Activated CD4-positive, alpha-beta memory T cell treated with anti-CD3 and anti-CD28 coated beads, Interleukin-2, amount 10 ng/mL, durations not matched to agents 7 days and 5 days (primary cell): Measurements from ENCODE around the gene ARIH2. TPM values are rescaled to one million over a fixed set of nuclear protein-coding genes. Genes with fewer than 3 reads are reported as not detected.

Source experiments
- CTCF ChIA-PET: fragments of 350-600 bp; sonication (Branson Sonifier 250); formaldehyde crosslinking; loops from one replicate; lab custom pipeline; 2021; ENCODE audit warnings: antibody characterized with exemption, inconsistent platforms; lab: Charles Lee
- POLR2A ChIA-PET: fragments of 350-600 bp; sonication (Branson Sonifier 250); formaldehyde crosslinking; loops from one replicate; lab custom pipeline; 2021; ENCODE audit warnings: antibody characterized with exemption; lab: Charles Lee
- DNase-seq: peaks from one replicate; pipeline ENCODE4 v3.0.0-alpha.2; 2020
- H3K27ac Mint-ChIP-seq: one replicate; pipeline ENCODE4 v1.8.0; 2021; ENCODE audit warnings: mild to moderate bottlenecking, mixed read lengths
- H3K27me3 Mint-ChIP-seq: one replicate; pipeline ENCODE4 v1.8.0; 2021; ENCODE audit warnings: mixed read lengths
- H3K36me3 Mint-ChIP-seq: one replicate; pipeline ENCODE4 v1.8.0; 2021; ENCODE audit warnings: low read depth, mixed read lengths
- H3K4me1 Mint-ChIP-seq: one replicate; pipeline ENCODE4 v1.8.0; 2021; ENCODE audit warnings: mixed read lengths
- H3K4me3 Mint-ChIP-seq: one replicate; pipeline ENCODE4 v1.8.0; 2021; ENCODE audit warnings: mild to moderate bottlenecking, mixed read lengths
- H3K9me3 Mint-ChIP-seq: one replicate; pipeline ENCODE4 v1.8.0; 2021; ENCODE audit warnings: mixed read lengths
- total RNA-seq, 2 experiments: library from RNA; stranded (reverse); gene quantifications; one replicate each; pipeline ENCODE4 v1.2.3, GENCODE V29; 2021

Gene ARIH2
- total RNA-seq, 2 experiments from 2014 or later, result 100 TPM

- Mint-ChIP-seq H3K9me3 (no peaks in the 10 kb centered on the region), H3K27me3 (no peaks in the 10 kb centered on the region), H3K27ac (peak overlapping the region; percentile 62), H3K4me3 (peak overlapping the region; percentile 98), H3K4me1 (peaks cover 40% of the 10 kb centered on the region), H3K36me3 (peaks cover 36% of the 10 kb centered on the region)
- POLR2A ChIA-PET, result interaction anchor here (0.9 to 15.9 kb wide), 8 partner anchors 9 to 411 kb away, joined by 3 to 309 read pairs (median 8); partner anchors contain the start of genes IMPDH2, NICN1, P4HTM and PRKAR2A
- CTCF ChIA-PET, result interaction anchor here (0.5 to 9.4 kb wide), 7 partner anchors 9 to 581 kb away, joined by 3 to 117 read pairs (median 6); partner anchors contain the start of genes IMPDH2, P4HTM, QRICH1 and WDR6
- no peak for DNase-seq
Measured at GRCh38 chr3:49017229-49017970, 98.8 kb downstream of the ARIH2 start.

GRCh38 chr3:49017971-49018706, 99.5 kb downstream of the ARIH2 start, which contains the start of gene DALRD3:
Gene DALRD3, minus strand, starts transcription at chr3:49018580. Its CDS starts 16 bp downstream, at chr3:49018564.
- peak; percentile 70 for DNase-seq
- CTCF ChIA-PET, result interaction anchor here (0.5 to 9.4 kb wide), 7 partner anchors 9 to 98 kb away, joined by 3 to 117 read pairs (median 6); partner anchors contain the start of genes IMPDH2, P4HTM, QRICH1 and WDR6
- peak within 1 kb of the TSS; percentile 98 for H3K27ac Mint-ChIP-seq
- peaks cover 44% of the 10 kb centered on the region for H3K4me1 Mint-ChIP-seq
- H3K4me3 Mint-ChIP-seq, result peak within 1 kb of the TSS; percentile 98
- H3K27me3 Mint-ChIP-seq, result no peaks in the 10 kb centered on the region
- peaks cover 39% of the 10 kb centered on the region for H3K36me3 Mint-ChIP-seq
- POLR2A ChIA-PET, result interaction anchor here (1.1 to 15.9 kb wide), 9 partner anchors 8 to 301 kb away, joined by 3 to 309 read pairs (median 12); partner anchors contain the start of genes IMPDH2, IP6K2, P4HTM and PRKAR2A
- H3K9me3 Mint-ChIP-seq, result no peaks in the 10 kb centered on the region

DNA sequence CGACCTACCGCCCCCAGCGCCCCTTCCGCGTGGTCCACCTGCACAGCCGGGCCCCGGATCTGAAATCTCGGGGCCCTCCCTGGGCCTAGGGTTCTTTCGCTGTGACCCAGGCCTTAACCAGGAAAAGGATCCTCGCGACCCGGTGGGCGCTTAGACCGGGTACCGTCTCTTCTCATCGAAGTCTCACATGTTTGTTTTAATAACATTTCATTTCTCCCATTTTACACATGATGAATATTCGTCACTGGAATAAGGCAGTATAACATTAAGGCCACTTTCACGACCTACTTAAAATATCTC, 100.0 kb downstream of the ARIH2 start:
- POLR2A ChIA-PET, result interaction anchor here (1.9 to 15.9 kb wide), 5 partner anchors 10 to 301 kb away, joined by 4 to 309 read pairs (median 99); partner anchors contain the start of genes IMPDH2, IP6K2, P4HTM and QRICH1
- peaks cover 38% of the 10 kb centered on the region for H3K36me3 Mint-ChIP-seq
- peak overlapping the region; percentile 98 for H3K27ac Mint-ChIP-seq
- peaks cover 47% of the 10 kb centered on the region for H3K4me1 Mint-ChIP-seq
- H3K9me3 Mint-ChIP-seq, result no peaks in the 10 kb centered on the region
- no peak for DNase-seq
- H3K27me3 Mint-ChIP-seq, result no peaks in the 10 kb centered on the region
- H3K4me3 Mint-ChIP-seq, result peak overlapping the region; percentile 98
- CTCF ChIA-PET, result interaction anchor here (1.0 to 9.4 kb wide), 5 partner anchors 11 to 75 kb away, joined by 3 to 117 read pairs (median 7); partner anchors contain the start of genes IMPDH2, P4HTM, QRICH1 and WDR6

DNA sequence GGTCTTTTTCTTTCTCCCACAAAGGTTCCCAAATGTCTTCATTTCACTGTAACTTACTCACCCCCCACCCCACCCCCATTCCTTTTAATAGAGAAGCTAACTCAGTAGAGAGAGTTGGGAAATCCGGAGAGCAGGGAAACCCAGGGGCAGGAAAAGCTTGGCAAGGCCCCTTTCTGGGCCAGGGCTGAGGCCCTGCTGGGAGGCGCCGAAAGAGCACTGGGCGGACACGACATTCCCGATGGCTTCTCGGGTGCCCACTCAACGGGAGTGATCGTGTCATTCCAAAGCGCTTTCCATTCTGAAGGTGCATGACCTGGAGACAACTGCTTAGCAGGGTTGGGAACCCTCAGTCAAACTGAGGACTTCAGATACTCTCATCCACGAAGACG, 101.3 kb downstream of the ARIH2 start:
- H3K4me1 Mint-ChIP-seq, result peaks cover 56% of the 10 kb centered on the region
- no peak for DNase-seq
- H3K27ac Mint-ChIP-seq, result peak overlapping the region; percentile 98
- no peaks in the 10 kb centered on the region for H3K27me3 Mint-ChIP-seq
- peak overlapping the region; percentile 98 for H3K4me3 Mint-ChIP-seq
- CTCF ChIA-PET, result interaction anchor here (0.6 to 9.4 kb wide), 5 partner anchors 9 to 334 kb away, joined by 3 to 117 read pairs (median 7); partner anchors contain the start of genes IMPDH2, P4HTM and WDR6
- H3K36me3 Mint-ChIP-seq, result peaks cover 44% of the 10 kb centered on the region
- POLR2A ChIA-PET, result interaction anchor here (1.0 to 15.9 kb wide), 18 partner anchors 8 to 396 kb away, joined by 3 to 309 read pairs (median 10); partner anchors contain the start of genes ARIH2, CELSR3, IMPDH2 and IP6K2
- no peaks in the 10 kb centered on the region for H3K9me3 Mint-ChIP-seq

- Mint-ChIP-seq H3K27me3 (no peaks in the 10 kb centered on the region), H3K4me1 (peaks cover 59% of the 10 kb centered on the region), H3K27ac (peak overlapping the region; percentile 98), H3K36me3 (peaks cover 44% of the 10 kb centered on the region), H3K4me3 (peak overlapping the region; percentile 98), H3K9me3 (no peaks in the 10 kb centered on the region)
- ChIA-PET CTCF (interaction anchor here (0.6 to 9.4 kb wide), 10 partner anchors 7 to 334 kb away, joined by 3 to 117 read pairs (median 6); partner anchors contain the start of genes IMPDH2, P4HTM, USP19 and WDR6), POLR2A (interaction anchor here (0.6 to 15.9 kb wide), 31 partner anchors 8 to 584 kb away, joined by 3 to 309 read pairs (median 7); partner anchors contain the start of genes ARIH2, CELSR3, IMPDH2 and IP6K2)
- peak; percentile 57 for DNase-seq
Measured at GRCh38 chr3:49020330-49021212, 101.9 kb downstream of the ARIH2 start.

DNA sequence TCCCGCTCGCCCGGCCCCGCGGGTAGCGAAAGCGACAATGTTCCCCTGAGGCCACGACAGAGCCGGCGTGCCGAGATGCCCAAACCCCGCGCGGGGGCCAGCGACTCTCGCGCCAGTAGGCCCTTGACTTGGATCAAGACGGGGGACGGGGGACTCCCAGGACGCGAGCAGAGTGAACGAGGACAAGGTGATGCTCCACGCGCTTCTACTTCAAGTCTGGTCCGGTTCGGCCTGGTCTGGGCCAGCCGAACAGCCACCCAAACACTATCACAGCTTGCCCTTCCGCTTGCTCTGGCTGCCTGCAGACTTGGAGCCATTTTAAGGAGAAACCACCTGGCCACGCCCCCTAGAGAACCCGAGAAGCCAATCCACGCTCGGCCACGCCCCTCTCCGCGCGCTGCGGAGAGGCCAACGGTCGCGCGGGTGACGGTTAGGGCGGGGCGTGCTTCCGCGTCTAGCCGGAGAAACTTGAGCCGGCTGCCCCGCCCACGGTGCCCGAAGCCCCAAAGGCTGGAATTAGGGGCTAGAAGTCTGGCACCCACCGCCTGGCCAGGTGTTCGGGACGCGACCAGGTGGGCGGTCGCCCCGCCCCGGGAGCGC, 102.7 kb downstream of the ARIH2 start:
- POLR2A ChIA-PET, result interaction anchor here (0.6 to 15.9 kb wide), 37 partner anchors 7 to 585 kb away, joined by 3 to 309 read pairs (median 7); partner anchors contain the start of genes ARIH2, CCDC51, CELSR3 and DAG1
- no peaks in the 10 kb centered on the region for H3K27me3 Mint-ChIP-seq
- peak; percentile 99 for DNase-seq
- H3K27ac Mint-ChIP-seq, result peak overlapping the region; percentile 98
- H3K36me3 Mint-ChIP-seq, result peaks cover 44% of the 10 kb centered on the region
- peak overlapping the region; percentile 98 for H3K4me3 Mint-ChIP-seq
- H3K4me1 Mint-ChIP-seq, result peaks cover 61% of the 10 kb centered on the region
- no peaks in the 10 kb centered on the region for H3K9me3 Mint-ChIP-seq
- CTCF ChIA-PET, result interaction anchor here (0.6 to 9.4 kb wide), 16 partner anchors 8 to 1207 kb away, joined by 3 to 117 read pairs (median 4); partner anchors contain the start of genes ARIH2, IMPDH2, P4HTM and QRICH1

- H3K4me3 Mint-ChIP-seq, result peak within 1 kb of the TSS; percentile 98
- H3K27ac Mint-ChIP-seq, result peak within 1 kb of the TSS; percentile 98
- POLR2A ChIA-PET, result interaction anchor here (0.7 to 15.9 kb wide), 37 partner anchors 6 to 586 kb away, joined by 3 to 309 read pairs (median 7); partner anchors contain the start of genes ARIH2, CCDC51, DAG1 and IMPDH2
- H3K4me1 Mint-ChIP-seq, result peaks cover 67% of the 10 kb centered on the region
- H3K36me3 Mint-ChIP-seq, result peaks cover 51% of the 10 kb centered on the region
- CTCF ChIA-PET, result interaction anchor here (0.6 to 9.4 kb wide), 18 partner anchors 9 to 1208 kb away, joined by 3 to 117 read pairs (median 4); partner anchors contain the start of genes ARIH2, DAG1, P4HTM and QRICH1
- H3K9me3 Mint-ChIP-seq, result no peaks in the 10 kb centered on the region
- H3K27me3 Mint-ChIP-seq, result no peaks in the 10 kb centered on the region
- peak; percentile 93 for DNase-seq
Measured at GRCh38 chr3:49021813-49022687, 103.4 kb downstream of the ARIH2 start, which contains the start of gene NDUFAF3. Gene NDUFAF3, plus strand, starts transcription at chr3:49022121. Its CDS starts 24 bp downstream, at chr3:49022145.

DNA sequence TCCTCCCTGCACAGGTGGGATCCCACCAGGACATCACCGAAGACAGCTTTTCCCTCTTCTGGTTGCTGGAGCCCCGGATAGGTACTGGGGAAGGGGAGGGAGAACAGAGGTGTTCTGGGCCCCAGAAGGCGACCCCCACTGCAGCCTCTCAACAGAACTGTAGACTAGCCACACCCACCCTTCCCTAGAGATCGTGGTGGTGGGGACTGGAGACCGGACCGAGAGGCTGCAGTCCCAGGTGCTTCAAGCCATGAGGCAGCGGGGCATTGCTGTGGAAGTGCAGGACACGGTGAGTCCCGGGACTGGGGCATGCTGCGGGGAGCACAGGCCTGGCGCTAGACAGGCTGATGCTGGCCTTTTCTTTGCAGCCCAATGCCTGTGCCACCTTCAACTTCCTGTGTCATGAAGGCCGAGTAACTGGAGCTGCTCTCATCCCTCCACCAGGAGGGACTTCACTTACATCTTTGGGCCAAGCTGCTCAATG, 104.1 kb downstream of the ARIH2 start:
- no peak for DNase-seq
- H3K36me3 Mint-ChIP-seq, result peaks cover 56% of the 10 kb centered on the region

GRCh38 chr3:49023775-49024174, 105.1 kb downstream of the ARIH2 start:
- H3K36me3 Mint-ChIP-seq, result peaks cover 63% of the 10 kb centered on the region
- no peaks in the 10 kb centered on the region for H3K27me3 Mint-ChIP-seq
- H3K4me1 Mint-ChIP-seq, result peaks cover 72% of the 10 kb centered on the region
- CTCF ChIA-PET, result interaction anchor here (3.3 to 9.4 kb wide), 3 partner anchors 16 to 69 kb away, joined by 28 to 117 read pairs (median 95); partner anchors contain the start of genes P4HTM, QRICH1 and WDR6
- DNase-seq, result no peak
- H3K4me3 Mint-ChIP-seq, result peak overlapping the region; percentile 98
- POLR2A ChIA-PET, result interaction anchor here (0.9 to 15.9 kb wide), 4 partner anchors 10 to 70 kb away, joined by 3 to 309 read pairs (median 144); partner anchors contain the start of genes P4HTM, QRICH1 and WDR6
- peak overlapping the region; percentile 54 for H3K27ac Mint-ChIP-seq
- H3K9me3 Mint-ChIP-seq, result no peaks in the 10 kb centered on the region

More for the DNA sequence above, 104.1 kb downstream of the ARIH2 start:
- H3K4me1 Mint-ChIP-seq, result peaks cover 65% of the 10 kb centered on the region
- peak overlapping the region; percentile 98 for H3K27ac Mint-ChIP-seq
- H3K9me3 Mint-ChIP-seq, result no peaks in the 10 kb centered on the region
- H3K27me3 Mint-ChIP-seq, result no peaks in the 10 kb centered on the region
- peak overlapping the region; percentile 98 for H3K4me3 Mint-ChIP-seq
- ChIA-PET POLR2A (interaction anchor here (1.0 to 15.9 kb wide), 20 partner anchors 9 to 583 kb away, joined by 3 to 309 read pairs (median 9); partner anchors contain the start of genes ARIH2, CCDC51, DAG1 and IP6K2), CTCF (interaction anchor here (0.9 to 9.4 kb wide), 10 partner anchors 9 to 448 kb away, joined by 3 to 117 read pairs (median 6); partner anchors contain the start of genes ARIH2, DAG1, P4HTM and QRICH1)
